IMR-90 (cell line): ENCODE results near the gene VAV3. TPM values are rescaled to one million over a fixed set of nuclear protein-coding genes. Genes with fewer than 3 reads are reported as not detected.

Experiments
- ATAC-seq: fragments of 200-7000 bp; cut with Tn5 transposase; 2 replicates; pipeline ENCODE4 v1.9.1; 2020; ENCODE audit warnings: low read depth, mild to moderate bottlenecking, moderate library complexity
- BruUV-seq: library from RNA; stranded (reverse); fragments of 400-500 nt; replicated peaks from 2 replicates; lab custom pipeline; 2021; lab: Mats Ljungman, UMichigan
- CTCF ChIA-PET: fragments of 300-600 bp; formaldehyde crosslinking; extraction: SDS; loops from one replicate; lab custom pipeline; 2021; ENCODE audit warnings: antibody characterized with exemption; lab: Yijun Ruan, JAX
- POLR2A ChIA-PET: fragments of 300-600 bp; sonication (Branson Sonifier 250); formaldehyde crosslinking; loops from one replicate; lab custom pipeline; 2022; ENCODE audit warnings: antibody characterized with exemption; ENCODE audit not compliant: unreplicated experiment; lab: Charles Lee
- DNase-seq: peaks from one replicate; pipeline ENCODE4 v3.0.0; 2013
- H2AFZ ChIP-seq: replicated peaks from 2 replicates; pipeline ENCODE3; 2013; ENCODE audit warnings: low read length, mild to moderate bottlenecking; ENCODE audit not compliant: poor library complexity
- H2AK5ac ChIP-seq: 2 replicates; pipeline ENCODE4 v1.6.1; 2013; ENCODE audit warnings: low read depth, low read length, inconsistent platforms
- H2AK9ac ChIP-seq: replicated peaks from 2 replicates; pipeline ENCODE3; 2013; ENCODE audit warnings: mild to moderate bottlenecking, low read depth, low read length, moderate library complexity; ENCODE audit not compliant: poor library complexity
- H2BK120ac ChIP-seq: 2 replicates; pipeline ENCODE4 v1.6.1; 2013; ENCODE audit warnings: low read depth, low read length, inconsistent platforms
- H2BK15ac ChIP-seq: 3 replicates; pipeline ENCODE4 v1.6.1; 2013; ENCODE audit warnings: low read depth, low read length, inconsistent platforms
- H2BK20ac ChIP-seq: 2 replicates; pipeline ENCODE4 v1.6.1; 2013; ENCODE audit warnings: low read depth, mild to moderate bottlenecking, inconsistent platforms, low read length, moderate library complexity
- H2BK5ac ChIP-seq: 2 replicates; pipeline ENCODE4 v1.6.1; 2013; ENCODE audit warnings: mild to moderate bottlenecking, low read depth, low read length, inconsistent platforms; ENCODE audit not compliant: poor library complexity, severe bottlenecking
- H3K14ac ChIP-seq: replicated peaks from 2 replicates; pipeline ENCODE4 v1.6.1; 2013; ENCODE audit warnings: low read depth, low read length, inconsistent platforms
- H3K18ac ChIP-seq: 2 replicates; pipeline ENCODE4 v1.6.1; 2013; ENCODE audit warnings: low read depth, low read length, control low read depth
- H3K23ac ChIP-seq: 2 replicates; pipeline ENCODE4 v1.6.1; 2013; ENCODE audit warnings: low read depth, low read length, inconsistent platforms
- H3K27ac ChIP-seq: 2 replicates; pipeline ENCODE4 v1.5.1; 2013; ENCODE audit warnings: mild to moderate bottlenecking, control low read depth, low read length; ENCODE audit not compliant: insufficient read depth
- H3K27me3 ChIP-seq: 2 replicates; pipeline ENCODE4 v1.6.1; 2013; ENCODE audit warnings: low read length; ENCODE audit not compliant: control insufficient read depth, insufficient read depth
- H3K36me3 ChIP-seq: 2 replicates; pipeline ENCODE4 v1.6.1; 2013; ENCODE audit warnings: low read length, mixed read lengths; ENCODE audit not compliant: control insufficient read depth, insufficient read depth
- H3K4ac ChIP-seq: 2 replicates; pipeline ENCODE4 v1.6.1; 2013; ENCODE audit warnings: low read depth, low read length, inconsistent platforms
- H3K4me1 ChIP-seq: 2 replicates; pipeline ENCODE4 v1.6.1; 2013; ENCODE audit warnings: low read length, mixed read lengths; ENCODE audit not compliant: control insufficient read depth, insufficient read depth
- H3K4me2 ChIP-seq: 2 replicates; pipeline ENCODE4 v1.6.1; 2013; ENCODE audit warnings: low read depth, mild to moderate bottlenecking, control low read depth, low read length, moderate library complexity
- H3K4me3 ChIP-seq: 2 replicates; pipeline ENCODE4 v1.5.1; 2013; ENCODE audit warnings: low read depth, mild to moderate bottlenecking, control low read depth, low read length, moderate library complexity; ENCODE audit not compliant: insufficient read depth
- H3K56ac ChIP-seq: 2 replicates; pipeline ENCODE4 v1.6.1; 2013; ENCODE audit warnings: low read length, inconsistent platforms; ENCODE audit not compliant: insufficient read depth; ENCODE audit errors: extremely low read depth
- H3K79me1 ChIP-seq, 2 experiments: 2 replicates each; pipeline ENCODE4 v1.6.1; 2013; ENCODE audit warnings: low read length in 2 of 2, inconsistent platforms in 1 of 2, low read depth in 1 of 2
- H3K9ac ChIP-seq: 2 replicates; pipeline ENCODE4 v1.6.1; 2013; ENCODE audit warnings: low read depth, low read length, control low read depth
- H3K9me1 ChIP-seq: 2 replicates; pipeline ENCODE4 v1.6.1; 2013; ENCODE audit warnings: low read length, inconsistent platforms; ENCODE audit not compliant: insufficient read depth
- H3K9me3 ChIP-seq: 2 replicates; pipeline ENCODE4 v1.6.1; 2013; ENCODE audit warnings: low read length; ENCODE audit not compliant: control insufficient read depth, insufficient read depth
- H4K20me1 ChIP-seq: 2 replicates; pipeline ENCODE4 v1.6.1; 2013; ENCODE audit warnings: low read length, inconsistent platforms; ENCODE audit not compliant: insufficient read depth
- H4K5ac ChIP-seq: 2 replicates; pipeline ENCODE4 v1.6.1; 2013; ENCODE audit warnings: mild to moderate bottlenecking, low read depth, low read length, control low read depth
- H4K8ac ChIP-seq, 2 experiments: 2 replicates each; pipeline ENCODE4 v1.6.1; 2013; ENCODE audit warnings: low read depth in 2 of 2, low read length in 2 of 2, control low read depth in 1 of 2, inconsistent platforms in 1 of 2
- H4K91ac ChIP-seq: 2 replicates; pipeline ENCODE4 v1.6.1; 2013; ENCODE audit warnings: low read depth, low read length, inconsistent platforms; ENCODE audit not compliant: insufficient read depth
- BHLHE40 ChIP-seq: fragments of 150-350 bp; IDR thresholded peaks from 2 replicates; pipeline ENCODE4 v1.6.1; 2016; ENCODE audit warnings: mild to moderate bottlenecking, low read depth, low read length
- CEBPB ChIP-seq: IDR thresholded peaks from 2 replicates; pipeline ENCODE4 v1.6.1; 2012; ENCODE audit warnings: low read depth, low read length, improper control_type of control experiment
- CHD1 ChIP-seq: IDR thresholded peaks from 2 replicates; pipeline ENCODE4 v1.6.1; 2012; ENCODE audit warnings: low read depth, low read length, improper control_type of control experiment
- FOS ChIP-seq: fragments of 150-350 bp; IDR thresholded peaks from 2 replicates; pipeline ENCODE4 v1.6.1; 2016; ENCODE audit warnings: low read depth, low read length
- MAFK ChIP-seq: IDR thresholded peaks from 2 replicates; pipeline ENCODE4 v1.6.1; 2012; ENCODE audit warnings: low read depth, low read length, improper control_type of control experiment
- MAZ ChIP-seq: IDR thresholded peaks from 2 replicates; pipeline ENCODE4 v1.6.1; 2012; ENCODE audit warnings: low read depth, mild to moderate bottlenecking, low read length, improper control_type of control experiment, moderate library complexity, borderline replicate concordance
- MXI1 ChIP-seq: IDR thresholded peaks from 2 replicates; pipeline ENCODE4 v1.6.1; 2012; ENCODE audit warnings: low read depth, mild to moderate bottlenecking, low read length, moderate library complexity, borderline replicate concordance
- NFE2L2 ChIP-seq: fragments of 150-350 bp; IDR thresholded peaks from 2 replicates; pipeline ENCODE4 v1.6.1; 2016; ENCODE audit warnings: low read depth, mild to moderate bottlenecking, low read length
- POLR2A ChIP-seq: IDR thresholded peaks from 2 replicates; pipeline ENCODE4 v1.6.1; 2012; ENCODE audit warnings: mild to moderate bottlenecking, low read depth, low read length
- RAD21 ChIP-seq: IDR thresholded peaks from 2 replicates; pipeline ENCODE4 v1.6.1; 2012; ENCODE audit warnings: low read length, improper control_type of control experiment
- RCOR1 ChIP-seq: IDR thresholded peaks from 2 replicates; pipeline ENCODE4 v1.6.1; 2012; ENCODE audit warnings: mild to moderate bottlenecking, low read length, improper control_type of control experiment; ENCODE audit not compliant: insufficient replicate concordance
- RFX5 ChIP-seq: IDR thresholded peaks from 2 replicates; pipeline ENCODE4 v1.8.0; 2012; ENCODE audit warnings: low read depth, mild to moderate bottlenecking, low read length, moderate library complexity
- SMC3 ChIP-seq: fragments of 150-350 bp; IDR thresholded peaks from 2 replicates; pipeline ENCODE4 v1.6.1; 2016; ENCODE audit warnings: low read depth, mild to moderate bottlenecking, antibody characterized with exemption, low read length, moderate library complexity
- WGBS, 2 experiments: methylation state at CpG; one replicate each; pipeline versions ENCODE4 v1.1.5 to v1.1.7; 2013; ENCODE audit warnings: missing lambda C conversion rate in 2 of 2; ENCODE audit not compliant: insufficient read length in 1 of 2; ENCODE audit errors: extremely low coverage in 2 of 2; 5-methylcytosine and 5-hydroxymethylcytosine counted together
- dilution Hi-C: fragments of 300-500 bp; cut with HindIII; formaldehyde crosslinking; loops from one replicate; pipeline ENCODE4 v1.14.3; 2018; ENCODE audit warnings: low sequenced_read_pairs; ENCODE audit not compliant: unreplicated experiment
- in situ Hi-C: fragments of 300-500 bp; cut with MboI; formaldehyde crosslinking; loops from 3 replicates; pipeline ENCODE4 v1.14.3; 2019; ENCODE audit warnings: low sequenced_read_pairs, inconsistent platforms, mixed read lengths
- intact Hi-C: fragments of 100-400 bp; cut with micrococcal nuclease; formaldehyde crosslinking; loops from 2 replicates; pipeline ENCODE4 v1.10.0; 2022
- polyA plus RNA-seq, 3 experiments: library from polyadenylated mRNA; depleted of rRNA; stranded (reverse); fragments of >200 nt; gene quantifications; 2 replicates each; pipeline ENCODE4 v1.2.3, GENCODE V29; 2012; ENCODE audit warnings: low replicate concordance in 1 of 3
- total RNA-seq: library from RNA; depleted of rRNA; stranded (reverse); fragments of >200 nt; gene quantifications from 2 replicates; pipeline ENCODE4 v1.2.3, GENCODE V29; 2012
- TF ChIP-seq, protein P1 (sequence below): conservative IDR thresholded peaks from 2 replicates; pipeline ENCODE4 v1.5.1; 2012; ENCODE audit warnings: mild to moderate bottlenecking, low read depth, low read length, improper control_type of control experiment
- TF ChIP-seq, protein P2 (sequence below): fragments of 150-350 bp; IDR thresholded peaks from 2 replicates; pipeline ENCODE4 v1.6.1; 2017; ENCODE audit warnings: mild to moderate bottlenecking, antibody characterized with exemption, low read length, low read depth
- TF ChIP-seq, protein P3 (sequence below): fragments of 150-350 bp; IDR thresholded peaks from 2 replicates; pipeline ENCODE4 v1.6.1; 2016; ENCODE audit warnings: low read depth, mild to moderate bottlenecking, low read length, moderate library complexity, borderline replicate concordance

The VAV3 gene
- total and polyA plus RNA-seq, 2 of the 4 experiments (the other 2 are of a cell fraction): 0.12 to 0.18 TPM

DNA sequence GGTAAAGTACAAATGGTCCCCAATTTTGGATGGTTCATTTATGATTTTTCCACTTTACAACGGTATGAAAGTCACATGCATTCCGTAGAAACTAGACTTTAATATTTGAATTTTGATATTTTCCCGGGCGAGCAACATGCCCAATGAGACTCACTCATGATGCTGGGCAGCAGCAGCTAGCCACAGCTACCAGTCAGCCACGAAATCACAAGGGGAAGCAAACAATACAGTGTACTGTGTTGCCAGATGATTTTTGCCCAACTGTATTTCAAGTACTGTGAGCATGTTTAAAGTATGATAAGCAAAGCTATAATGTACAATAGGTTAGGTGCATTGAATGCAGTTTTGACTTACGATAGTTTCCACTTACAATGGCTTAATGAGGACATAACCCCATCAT, 266.8 kb downstream of the VAV3 start:
- H3K9ac ChIP-seq: no peak overlapping the region
- no peak overlapping the region for H4K5ac ChIP-seq
- no peak overlapping the region for H3K14ac ChIP-seq
- H2AFZ ChIP-seq: no peak overlapping the region
- no peaks in the 10 kb centered on the region for H3K27me3 ChIP-seq
- H2BK20ac ChIP-seq: no peak overlapping the region
- no peak overlapping the region for H3K4ac ChIP-seq
- no CpG with 5 or more reads among the region's 6 CpGs for WGBS, 2 experiments
- intact Hi-C loops: no loop called here
- POLR2A ChIA-PET: no interaction called here
- no peaks in the 10 kb centered on the region for H4K20me1 ChIP-seq
- no peak overlapping the region for H4K91ac ChIP-seq
- TF ChIP-seq, protein P1, sequence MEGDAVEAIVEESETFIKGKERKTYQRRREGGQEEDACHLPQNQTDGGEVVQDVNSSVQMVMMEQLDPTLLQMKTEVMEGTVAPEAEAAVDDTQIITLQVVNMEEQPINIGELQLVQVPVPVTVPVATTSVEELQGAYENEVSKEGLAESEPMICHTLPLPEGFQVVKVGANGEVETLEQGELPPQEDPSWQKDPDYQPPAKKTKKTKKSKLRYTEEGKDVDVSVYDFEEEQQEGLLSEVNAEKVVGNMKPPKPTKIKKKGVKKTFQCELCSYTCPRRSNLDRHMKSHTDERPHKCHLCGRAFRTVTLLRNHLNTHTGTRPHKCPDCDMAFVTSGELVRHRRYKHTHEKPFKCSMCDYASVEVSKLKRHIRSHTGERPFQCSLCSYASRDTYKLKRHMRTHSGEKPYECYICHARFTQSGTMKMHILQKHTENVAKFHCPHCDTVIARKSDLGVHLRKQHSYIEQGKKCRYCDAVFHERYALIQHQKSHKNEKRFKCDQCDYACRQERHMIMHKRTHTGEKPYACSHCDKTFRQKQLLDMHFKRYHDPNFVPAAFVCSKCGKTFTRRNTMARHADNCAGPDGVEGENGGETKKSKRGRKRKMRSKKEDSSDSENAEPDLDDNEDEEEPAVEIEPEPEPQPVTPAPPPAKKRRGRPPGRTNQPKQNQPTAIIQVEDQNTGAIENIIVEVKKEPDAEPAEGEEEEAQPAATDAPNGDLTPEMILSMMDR: no peak
- TF ChIP-seq MXI1 (no peak), BHLHE40 (no peak), NFE2L2 (no peak), RFX5 (no peak), CHD1 (no peak), MAFK (no peak), CEBPB (no peak), SMC3 (no peak), POLR2A (no peak), FOS (no peak), MAZ (no peak), RAD21 (no peak), RCOR1 (no peak)
- TF ChIP-seq, protein P2, sequence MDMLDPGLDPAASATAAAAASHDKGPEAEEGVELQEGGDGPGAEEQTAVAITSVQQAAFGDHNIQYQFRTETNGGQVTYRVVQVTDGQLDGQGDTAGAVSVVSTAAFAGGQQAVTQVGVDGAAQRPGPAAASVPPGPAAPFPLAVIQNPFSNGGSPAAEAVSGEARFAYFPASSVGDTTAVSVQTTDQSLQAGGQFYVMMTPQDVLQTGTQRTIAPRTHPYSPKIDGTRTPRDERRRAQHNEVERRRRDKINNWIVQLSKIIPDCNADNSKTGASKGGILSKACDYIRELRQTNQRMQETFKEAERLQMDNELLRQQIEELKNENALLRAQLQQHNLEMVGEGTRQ: no peak
- TF ChIP-seq, protein P3, sequence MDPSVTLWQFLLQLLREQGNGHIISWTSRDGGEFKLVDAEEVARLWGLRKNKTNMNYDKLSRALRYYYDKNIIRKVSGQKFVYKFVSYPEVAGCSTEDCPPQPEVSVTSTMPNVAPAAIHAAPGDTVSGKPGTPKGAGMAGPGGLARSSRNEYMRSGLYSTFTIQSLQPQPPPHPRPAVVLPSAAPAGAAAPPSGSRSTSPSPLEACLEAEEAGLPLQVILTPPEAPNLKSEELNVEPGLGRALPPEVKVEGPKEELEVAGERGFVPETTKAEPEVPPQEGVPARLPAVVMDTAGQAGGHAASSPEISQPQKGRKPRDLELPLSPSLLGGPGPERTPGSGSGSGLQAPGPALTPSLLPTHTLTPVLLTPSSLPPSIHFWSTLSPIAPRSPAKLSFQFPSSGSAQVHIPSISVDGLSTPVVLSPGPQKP: no peak
- H2AK9ac ChIP-seq: no peak overlapping the region
- no peak overlapping the region for H2BK5ac ChIP-seq
- no peaks in the 10 kb centered on the region for H3K9me1 ChIP-seq
- no peaks in the 10 kb centered on the region for H3K36me3 ChIP-seq
- H3K9me3 ChIP-seq: no peaks in the 10 kb centered on the region
- H3K27ac ChIP-seq: no peak overlapping the region
- BruUV-seq: no TSS peak
- H4K8ac ChIP-seq: no peak overlapping the region
- no peak overlapping the region for H3K4me3 ChIP-seq
- H2BK15ac ChIP-seq: no peak overlapping the region
- no peaks in the 10 kb centered on the region for H3K4me1 ChIP-seq
- DNase-seq (no peak), ATAC-seq (no peak)
- no peak overlapping the region for H3K56ac ChIP-seq
- H3K23ac ChIP-seq: no peak overlapping the region
- CTCF ChIA-PET: no interaction called here
- H3K18ac ChIP-seq: no peak overlapping the region
- H3K4me2 ChIP-seq: no peak overlapping the region
- no peak overlapping the region for H2AK5ac ChIP-seq
- H2BK120ac ChIP-seq: no peak overlapping the region
- dilution Hi-C loops: no loop called here
- in situ Hi-C loops: no loop called here
- H3K79me1 ChIP-seq: no peaks in the 10 kb centered on the region
